Non-pigmented ciliary epithelial cell (primary cell): ENCODE measurements around the gene ITPK1.
"Not testable (repeated sequence)": the region's sequence is repeated elsewhere in the genome, so short reads cannot be mapped to it uniquely, and the experiment has no call there.

Experiments
- DNase-seq: peaks from one replicate; pipeline ENCODE4 v3.0.0-alpha.2; 2010; ENCODE audit warnings: low read depth

The ITPK1 gene

DNA sequence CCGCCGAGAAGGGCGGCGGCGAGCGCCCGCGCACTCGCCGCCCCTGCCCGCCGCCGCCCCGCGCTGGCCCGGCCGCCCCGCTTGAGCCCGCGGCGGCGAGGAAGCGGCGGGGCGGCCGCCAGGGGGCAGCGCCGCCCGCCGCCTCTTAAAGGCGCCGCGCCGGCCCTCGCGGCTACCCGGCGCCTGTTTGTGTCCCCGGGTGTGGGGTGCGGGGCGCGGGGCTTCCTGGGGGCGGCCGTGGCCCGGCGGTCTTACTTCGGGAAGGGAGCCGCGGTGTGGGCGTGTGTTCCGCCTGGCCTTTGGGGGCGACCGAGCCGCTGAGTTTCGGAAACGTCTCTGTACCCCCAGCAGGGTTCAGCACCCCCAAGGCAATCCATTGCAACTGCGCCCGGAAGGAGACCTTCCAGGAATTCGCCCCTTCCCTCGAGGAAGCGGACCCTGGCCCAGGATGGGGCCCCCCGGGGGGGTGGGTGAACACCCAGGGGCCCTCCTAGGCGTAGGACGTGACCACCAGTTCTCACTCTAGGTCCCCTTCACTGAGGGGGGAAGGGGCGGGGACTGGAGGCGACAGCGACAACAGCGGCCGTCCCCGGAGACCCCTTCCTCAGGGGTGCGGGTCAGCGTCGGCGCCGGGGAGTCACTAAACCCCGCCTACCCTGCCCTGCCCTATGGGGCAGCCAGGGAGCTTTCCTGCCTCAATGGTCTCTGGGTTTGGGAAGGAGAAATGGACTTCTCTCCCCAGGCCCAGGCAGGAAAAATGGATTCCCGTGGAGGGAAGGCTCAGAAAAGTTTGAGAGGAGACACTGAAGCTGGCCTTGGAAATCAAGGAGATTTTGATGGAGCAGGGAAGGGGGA is at the start of gene ITPK1:
Gene ITPK1 (minus strand): TSS at position 105 of the 855 bp plus-strand sequence. CDS start 762 bp downstream, outside the sequence.
- DNase-seq, result no peak

DNA sequence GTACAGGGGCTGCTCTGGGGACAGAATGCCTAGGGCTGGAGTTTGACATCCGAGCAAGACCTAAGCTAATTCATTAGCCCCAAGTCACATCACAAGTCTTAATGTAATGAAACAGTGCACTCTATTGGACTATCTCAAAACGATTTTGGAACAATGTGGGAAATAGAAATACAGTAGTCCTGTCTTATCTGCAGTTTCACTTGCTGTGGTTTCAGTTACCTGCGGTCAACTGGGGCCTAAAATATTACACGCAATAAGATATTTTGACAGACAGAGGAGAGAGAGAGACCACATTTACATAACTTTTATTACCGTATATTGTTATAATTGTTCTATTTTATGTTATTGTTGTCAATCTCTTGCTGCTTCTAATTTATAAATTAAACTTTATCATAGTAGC is 47.8 kb upstream of the ITPK1 start:
- no peak for DNase-seq

DNA sequence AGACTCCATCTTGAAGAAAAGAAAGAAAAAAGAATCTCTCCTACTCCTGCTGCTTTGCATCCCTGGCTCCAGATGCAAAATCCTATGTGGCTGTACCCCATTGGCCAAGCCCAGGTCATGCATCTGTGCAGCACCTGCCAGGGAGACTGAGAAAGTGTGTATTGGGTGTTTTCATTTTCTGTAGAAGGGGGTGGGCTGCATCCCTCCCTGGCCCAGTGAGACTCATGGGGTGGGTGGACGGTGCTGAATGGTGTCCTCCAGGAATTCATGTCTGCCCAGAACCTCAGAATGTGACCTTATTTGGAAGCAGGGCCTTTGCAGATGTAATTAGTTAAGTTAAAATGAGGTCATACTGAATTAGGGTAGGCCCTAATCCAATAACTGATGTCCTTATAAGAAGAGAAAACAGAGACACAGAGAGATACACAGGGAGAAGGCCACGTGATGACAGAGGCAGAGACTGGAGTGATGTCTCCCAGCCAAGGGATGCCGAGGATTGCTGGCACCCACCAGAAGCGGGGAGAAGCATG is 45.8 kb upstream of the ITPK1 start:
- no peak for DNase-seq

DNA sequence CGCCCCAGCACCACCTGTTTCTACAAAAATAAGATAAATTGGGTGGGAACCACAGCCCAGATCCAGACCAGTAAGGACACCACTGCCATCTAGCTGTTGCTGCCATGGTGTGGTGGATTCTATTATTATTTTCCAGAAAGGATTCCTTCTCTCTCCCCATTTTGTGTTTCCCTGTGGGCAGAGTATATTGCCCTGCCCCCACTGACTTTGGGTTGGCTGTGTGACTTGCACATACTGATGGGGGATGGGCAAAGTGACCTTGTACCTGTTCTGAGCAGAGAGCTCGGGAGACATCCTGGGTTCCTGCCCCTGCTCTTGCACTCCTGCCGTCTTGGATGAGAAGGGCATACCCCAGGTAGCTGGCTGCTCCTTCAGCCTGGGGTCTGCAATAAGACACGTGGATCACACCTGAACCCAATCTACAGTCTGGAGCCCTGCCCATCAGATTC is 44.7 kb upstream of the ITPK1 start:
- DNase-seq, result no peak

DNA sequence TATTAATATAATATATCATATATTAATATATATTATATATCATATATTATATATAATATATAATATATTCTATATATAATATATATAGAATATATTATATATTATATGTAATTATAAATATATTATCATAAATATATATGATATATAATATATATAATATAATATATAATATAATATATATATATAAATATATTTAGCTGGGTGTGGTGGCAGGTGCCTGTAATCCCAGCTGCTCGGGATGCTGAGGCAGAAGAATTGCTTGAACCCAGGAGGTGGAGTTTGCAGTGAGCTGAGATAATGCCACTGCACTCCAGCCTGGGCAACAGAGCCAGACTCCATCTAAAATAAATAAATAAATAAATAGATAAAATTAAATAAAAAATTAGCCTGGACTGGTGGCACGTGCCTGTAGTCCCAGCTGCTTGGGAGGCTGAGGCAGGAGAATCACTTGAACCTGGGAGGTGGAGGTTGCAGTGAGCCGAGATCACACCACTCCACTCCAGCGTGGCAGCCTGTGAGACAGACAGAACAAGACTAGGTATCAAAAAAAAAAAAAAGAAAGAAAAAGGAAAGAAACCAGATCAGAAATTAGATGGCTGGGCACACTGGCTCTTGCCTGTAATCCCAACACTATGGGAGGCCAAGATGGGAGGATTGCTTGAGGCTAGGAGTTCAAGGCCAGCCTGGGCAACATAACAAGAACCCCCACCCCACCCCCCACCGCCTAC is 44.1 kb upstream of the ITPK1 start:
- not testable (repeated sequence) for DNase-seq

DNA sequence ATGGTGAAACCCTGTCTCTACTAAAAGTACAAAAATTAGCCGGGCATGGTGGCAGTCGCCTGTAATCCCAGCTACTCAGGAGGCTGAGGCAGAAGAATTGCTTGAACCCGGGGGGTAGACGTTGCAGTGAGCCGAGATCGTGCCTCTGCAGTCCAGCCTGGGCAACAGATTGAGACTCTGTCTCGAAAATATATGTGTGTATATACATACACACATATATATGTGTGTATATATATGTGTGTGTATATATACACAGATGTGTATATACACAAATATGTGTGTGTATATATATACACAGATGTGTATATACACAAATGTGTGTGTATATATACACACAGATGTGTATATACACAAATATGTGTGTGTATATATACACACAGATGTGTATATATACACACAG is 42.6 kb upstream of the ITPK1 start:
- DNase-seq, result not testable (repeated sequence)

DNA sequence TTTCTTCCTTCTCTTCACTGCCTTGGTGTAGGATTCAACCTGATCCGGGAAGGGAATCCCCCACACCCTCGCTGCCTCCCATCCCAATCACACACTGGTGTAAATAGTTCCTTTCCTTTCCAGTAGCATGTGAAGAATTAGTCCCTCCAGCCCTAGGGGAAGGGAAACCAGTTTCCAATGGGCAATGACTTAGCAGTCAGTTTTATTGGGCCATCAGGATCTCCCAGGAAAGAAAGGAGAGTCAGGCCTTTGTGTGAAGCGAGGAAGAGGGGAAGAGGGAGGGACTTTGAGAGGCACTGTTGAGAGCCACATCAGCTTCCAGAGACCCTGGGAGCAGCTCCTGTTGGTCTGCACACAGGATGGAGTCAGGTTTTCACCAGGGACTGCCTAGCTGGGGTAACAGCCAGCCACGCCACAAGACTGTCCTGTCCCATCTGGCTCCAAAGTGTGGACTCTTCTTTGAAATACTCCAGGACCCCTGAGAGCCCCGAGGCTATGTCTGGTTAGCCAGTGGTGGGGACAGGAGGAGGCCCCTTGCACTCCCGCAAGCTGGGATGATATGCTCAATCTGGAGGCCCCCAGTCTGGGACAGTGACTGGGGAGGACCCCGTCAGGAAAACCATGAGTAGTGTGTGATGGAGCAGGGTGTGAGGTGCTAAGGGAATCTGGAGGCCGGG is 41.1 kb upstream of the ITPK1 start:
- no peak for DNase-seq

DNA sequence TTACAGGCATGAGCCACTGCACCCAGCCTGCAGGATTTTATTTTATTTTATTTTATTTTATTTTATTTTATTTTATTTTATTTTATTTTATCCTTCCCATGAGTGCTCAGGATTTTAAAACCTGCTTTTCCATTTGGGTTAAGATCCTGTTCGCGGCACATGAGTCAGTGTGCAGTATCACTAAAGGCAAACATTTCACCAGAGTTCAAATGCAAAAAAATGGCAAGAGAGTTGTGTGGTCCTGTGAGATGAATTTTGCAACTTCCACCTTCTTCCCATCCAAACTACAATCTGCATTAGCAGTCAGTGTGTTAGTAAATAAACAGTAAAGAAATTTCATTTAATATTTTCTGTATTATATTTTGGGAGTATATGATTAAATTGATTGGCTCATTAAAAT is 39.9 kb upstream of the ITPK1 start:
- no peak for DNase-seq

DNA sequence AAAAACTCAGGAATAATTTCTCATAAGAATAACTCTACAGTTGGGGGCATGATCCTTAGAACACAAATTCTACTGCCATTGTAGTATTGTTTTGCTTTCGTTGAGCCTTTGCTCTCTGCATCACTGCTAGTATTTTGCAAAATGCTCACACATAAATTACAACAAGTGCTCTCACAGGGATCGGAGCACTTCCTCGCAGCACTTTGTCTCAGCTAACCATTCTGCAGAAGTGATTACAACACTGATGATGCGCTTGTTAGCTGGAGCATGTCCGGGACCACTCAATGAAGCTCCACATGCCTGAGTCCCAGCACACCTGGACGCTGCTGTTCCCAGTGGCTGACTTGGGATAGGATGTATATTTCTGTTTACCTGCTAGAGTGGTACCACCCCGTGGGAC is 37.4 kb upstream of the ITPK1 start:
- no peak for DNase-seq

DNA sequence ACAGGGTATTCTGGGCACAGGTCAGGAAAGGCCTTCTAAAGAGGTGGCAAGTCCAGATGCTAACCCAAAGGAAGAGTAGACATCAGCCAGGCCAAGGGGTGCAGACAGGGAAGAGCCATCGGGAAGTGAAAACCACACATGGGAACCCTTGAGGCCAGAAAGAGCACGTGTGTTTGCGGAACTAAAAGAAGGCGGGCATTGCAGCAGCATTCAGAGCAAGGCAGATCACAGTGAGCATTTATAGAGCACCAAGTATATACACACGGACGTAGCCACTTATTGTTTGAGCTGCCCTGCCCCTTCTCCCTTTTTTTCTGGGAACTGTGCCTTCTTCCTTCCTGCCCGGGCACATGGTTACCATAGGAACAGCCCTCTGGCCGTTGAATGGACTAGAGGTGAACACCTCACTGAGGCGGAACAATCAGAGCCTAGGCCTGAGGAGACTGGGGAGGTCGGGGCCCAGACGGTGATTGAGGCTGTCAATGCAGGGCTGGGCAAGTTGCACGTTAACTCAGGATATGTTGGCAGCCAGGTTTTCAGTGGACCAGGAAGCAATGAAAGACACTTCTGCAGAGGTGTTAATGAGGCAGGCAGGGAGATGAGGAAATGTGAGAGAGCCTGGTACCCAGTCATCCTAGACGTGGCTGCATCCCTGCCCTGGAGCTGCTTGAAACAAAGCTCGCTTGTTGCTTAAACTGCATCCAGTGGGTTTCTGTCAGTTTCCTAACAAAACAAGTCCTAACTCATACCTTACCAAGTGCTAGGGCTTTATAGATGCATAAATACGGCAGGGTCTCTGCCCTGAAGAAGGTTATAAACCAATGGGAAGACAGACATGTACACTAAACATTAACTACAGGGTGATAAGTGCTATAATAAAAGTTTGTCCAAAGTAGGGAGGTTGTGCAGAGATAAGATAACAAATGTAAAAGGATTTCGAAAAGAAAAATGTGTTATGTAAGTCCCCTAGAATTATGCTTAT is 34.8 kb upstream of the ITPK1 start:
- DNase-seq, result no peak

DNA sequence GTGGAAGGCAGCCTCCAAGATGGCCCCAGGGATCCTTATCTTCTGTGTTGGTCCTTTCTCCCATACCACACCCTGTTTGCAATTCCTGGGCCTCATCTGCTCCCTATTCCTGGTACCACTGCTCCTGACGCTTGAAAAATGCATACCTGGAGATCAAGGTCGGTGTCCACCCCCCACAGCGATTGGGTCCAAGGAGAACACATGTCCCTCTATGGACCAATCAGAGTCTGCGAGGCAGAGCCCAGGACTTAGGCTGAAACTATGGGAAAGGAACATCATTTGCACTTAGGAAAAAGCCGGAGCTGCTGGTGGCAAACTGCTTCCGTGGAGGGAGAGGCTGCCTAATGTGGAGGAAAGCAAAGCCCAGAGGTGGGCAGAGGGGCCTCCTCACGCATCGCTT is 33.3 kb upstream of the ITPK1 start:
- no peak for DNase-seq

DNA sequence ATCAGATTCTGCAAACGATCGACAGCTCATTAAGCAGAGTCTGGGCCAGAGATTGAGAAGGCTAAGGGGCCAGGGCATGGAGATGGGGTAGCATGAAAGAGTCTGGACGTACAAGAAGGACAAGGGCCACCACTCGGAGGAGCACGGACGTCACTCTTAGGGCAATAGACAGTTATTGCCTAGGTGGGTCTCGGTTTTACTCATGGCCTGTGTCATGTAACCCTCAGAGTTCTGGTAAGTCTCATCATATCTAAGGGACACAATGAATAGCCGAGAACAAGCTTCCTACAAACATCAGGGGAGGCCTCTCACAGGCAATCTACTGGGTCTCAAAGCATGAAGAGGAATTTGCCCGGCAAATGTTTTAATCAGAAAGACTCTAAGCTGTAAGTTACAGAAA is 30.4 kb upstream of the ITPK1 start:
- DNase-seq, result no peak

DNA sequence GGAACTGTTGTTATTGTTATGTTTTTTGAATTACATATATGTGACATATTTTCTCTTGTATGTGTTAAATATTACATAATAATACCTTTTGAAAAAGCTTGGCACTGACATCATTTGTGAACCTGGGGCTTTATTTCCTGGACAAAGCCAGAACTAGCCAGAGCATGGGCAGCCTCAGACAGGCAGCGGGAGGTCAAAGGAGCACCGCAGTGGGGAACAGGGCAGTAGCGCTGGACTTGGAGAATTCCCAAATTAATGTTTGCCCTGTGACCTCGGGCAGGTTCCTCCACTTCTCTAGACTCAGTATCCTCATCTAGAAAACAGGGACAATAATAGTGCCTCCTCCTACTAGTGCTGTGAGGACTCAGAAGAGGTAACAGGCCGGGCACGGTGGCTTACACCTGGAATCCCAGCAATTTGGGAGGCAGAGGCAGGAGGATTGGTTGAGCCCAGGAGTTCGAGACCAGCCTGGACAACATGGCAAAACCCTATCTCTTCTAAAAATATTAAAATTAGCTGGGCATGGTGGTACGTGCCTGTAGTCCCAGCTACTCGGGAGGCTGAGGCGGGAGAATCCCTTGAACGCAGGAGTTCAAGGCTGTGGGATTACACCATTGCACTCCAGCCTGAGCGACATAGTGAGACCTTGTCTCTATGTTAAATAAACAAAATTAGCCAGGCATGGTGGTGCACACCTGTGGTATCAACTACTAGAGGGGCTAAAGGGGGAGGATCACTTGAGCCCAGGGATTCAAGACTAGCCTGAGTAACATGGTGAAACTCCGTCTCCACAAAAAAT is 27.3 kb upstream of the ITPK1 start:
- no peak for DNase-seq

DNA sequence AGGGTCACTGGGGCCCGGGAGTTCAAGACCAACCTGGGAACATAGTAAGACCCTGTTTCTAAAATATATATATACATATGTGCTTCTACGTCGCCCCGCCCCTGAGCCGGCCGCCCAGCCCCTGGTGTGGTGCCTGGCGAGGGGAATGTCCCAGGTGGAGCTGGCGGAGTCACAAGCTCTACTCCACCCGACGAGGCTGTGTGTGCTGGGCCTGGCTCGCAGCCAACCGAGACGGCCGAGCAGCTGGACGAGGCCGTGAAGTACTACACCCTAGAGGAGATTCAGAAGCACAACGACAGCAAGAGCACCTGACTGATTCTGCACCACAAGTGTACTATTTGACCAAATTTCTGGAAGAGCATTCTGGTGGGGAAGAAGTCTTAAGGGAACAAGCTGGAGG is 22.1 kb upstream of the ITPK1 start:
- no peak for DNase-seq

DNA sequence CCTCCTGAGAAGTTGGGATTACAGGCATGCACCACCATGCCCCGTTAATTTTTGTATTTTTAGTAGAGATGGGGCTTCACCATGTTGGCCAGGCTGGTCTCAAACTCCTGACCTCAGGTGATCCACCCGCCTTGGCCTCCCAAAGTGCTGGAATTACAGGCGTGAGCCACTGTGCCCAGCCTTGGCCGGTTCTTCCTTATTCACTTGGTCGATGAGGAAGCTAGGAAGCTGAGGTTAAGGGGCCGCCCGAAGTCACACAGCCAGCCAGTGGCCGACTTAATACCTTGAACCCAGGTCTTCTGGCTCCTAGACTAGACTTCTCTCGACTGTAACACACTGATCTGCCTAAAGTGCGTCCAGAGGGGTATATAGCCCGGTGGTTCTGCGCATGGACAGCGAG is 20.8 kb upstream of the ITPK1 start:
- not testable (repeated sequence) for DNase-seq

DNA sequence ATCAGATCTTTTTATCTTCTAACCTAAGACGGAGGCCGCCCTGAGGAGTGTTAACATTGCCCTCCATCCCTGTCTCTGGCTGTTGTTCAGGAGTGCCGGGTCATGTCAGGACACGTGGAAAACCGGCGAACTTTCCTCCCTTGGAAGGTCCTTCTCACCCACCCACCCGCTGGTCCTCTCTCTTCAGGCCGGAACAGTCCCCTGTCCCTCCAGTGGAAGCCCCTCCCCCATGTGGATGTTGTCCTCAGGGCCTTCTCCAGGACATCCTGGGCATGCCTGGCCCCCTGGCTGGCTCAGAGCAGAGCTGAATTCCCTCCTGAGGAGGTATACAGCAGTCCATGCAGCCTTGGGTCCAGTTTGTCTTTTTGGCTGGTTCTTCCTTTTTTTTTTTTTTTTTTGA is 20.3 kb upstream of the ITPK1 start:
- DNase-seq, result no peak

DNA sequence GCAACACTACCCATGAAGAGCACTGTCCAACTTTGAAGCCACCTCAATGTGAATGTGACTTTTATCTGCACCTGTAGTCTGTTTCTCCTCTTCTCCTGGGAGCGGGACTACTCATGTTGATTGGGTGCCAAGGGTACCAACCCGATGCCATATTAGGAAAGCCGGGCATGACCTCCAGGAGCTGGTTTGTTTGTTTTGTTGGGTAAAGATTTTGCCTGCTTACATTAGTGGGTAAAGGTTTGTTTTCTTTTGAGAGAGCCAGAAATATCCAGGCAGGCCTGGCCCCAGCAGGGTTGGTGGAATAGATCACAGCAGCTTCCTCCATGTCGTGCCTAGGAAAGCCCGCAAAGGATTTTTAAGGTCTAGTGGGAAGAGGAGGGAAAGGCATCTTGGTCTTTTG is 19.7 kb upstream of the ITPK1 start:
- no peak for DNase-seq

DNA sequence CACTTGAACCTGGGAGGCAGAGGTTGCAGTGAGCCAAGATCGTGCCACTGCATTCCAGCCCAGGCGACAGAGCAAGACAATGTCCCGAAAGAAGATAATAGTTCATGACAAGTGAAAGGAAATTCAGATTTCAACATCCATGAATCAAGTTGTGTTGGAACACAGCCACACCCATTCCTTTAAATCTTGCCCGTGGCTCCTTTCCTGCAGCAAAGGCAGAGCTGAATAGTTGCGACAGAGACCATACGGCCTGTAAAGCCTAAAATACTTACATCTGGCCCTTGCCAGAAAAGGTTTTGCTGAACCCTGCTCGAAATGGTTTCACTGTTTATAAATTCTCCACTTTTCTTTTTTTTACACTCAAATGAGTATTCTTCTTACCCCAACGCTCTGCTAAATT is 17.7 kb upstream of the ITPK1 start:
- no peak for DNase-seq

DNA sequence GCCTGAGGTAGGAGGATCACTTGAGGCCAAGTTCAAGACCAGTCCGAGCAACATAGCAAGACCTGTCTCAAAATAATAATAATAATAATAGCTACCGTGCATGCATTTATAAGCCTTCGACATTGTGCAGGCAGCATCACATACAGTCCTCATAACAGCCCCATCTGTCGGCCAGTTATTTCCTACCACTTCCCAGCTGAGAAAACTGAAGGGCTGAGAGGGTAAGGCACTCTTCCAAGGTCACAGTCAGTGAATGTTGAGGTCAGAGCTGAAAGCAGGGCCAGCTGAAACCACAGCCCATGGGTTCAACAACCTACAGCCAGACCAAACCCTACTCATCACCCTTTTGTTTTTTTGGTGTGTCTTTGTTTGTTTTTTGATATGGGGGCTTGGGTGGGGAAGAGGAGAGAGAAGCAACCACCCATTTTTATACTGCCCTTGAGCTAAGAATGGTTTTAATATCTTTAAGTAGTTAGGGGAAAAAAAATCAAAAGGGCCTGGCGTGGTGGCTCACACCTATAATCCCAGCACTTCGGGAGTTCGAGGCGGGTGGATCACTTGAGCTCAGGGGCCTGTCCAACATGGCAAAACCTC is 16.8 kb upstream of the ITPK1 start:
- DNase-seq, result no peak

DNA sequence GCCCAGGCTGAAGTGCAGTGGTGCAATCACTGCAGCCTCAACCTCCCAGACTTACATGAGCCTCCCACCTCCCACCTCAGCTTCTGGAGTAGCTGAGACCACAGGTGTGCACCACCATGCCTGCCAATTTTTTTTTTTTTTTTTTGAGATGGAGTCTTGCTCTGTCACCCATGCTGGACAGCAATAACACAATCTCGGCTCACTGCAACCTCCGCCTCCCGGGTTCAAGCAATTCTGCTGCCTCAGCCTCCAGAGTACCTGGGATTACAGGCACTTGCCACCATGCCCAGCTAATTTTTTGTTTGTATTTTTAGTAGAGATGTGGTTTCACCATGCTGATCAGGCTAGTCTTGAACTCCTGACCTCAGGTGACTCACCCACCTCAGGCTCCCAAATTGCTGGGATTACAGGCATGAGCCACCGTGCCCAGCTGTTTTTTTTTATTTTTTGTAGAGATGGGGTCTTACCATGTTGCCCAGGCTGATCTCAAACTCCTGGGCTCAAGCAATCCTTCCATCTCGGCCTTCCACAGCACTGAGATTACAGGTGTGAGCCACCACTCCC is 15.6 kb upstream of the ITPK1 start:
- not testable (repeated sequence) for DNase-seq
